ENCODE measurements around the gene EPB41.

- TF ChIP-seq CEBPB (IDR thresholded peaks at IDR 0.05), result no peak
- TF ChIP-seq RCOR1 (IDR thresholded peaks at IDR 0.05; ENCODE audit: low read depth, low read length), result no peak
- no peak for TF ChIP-seq REST (IDR thresholded peaks at IDR 0.05)
- no peak for TF ChIP-seq CTCF (IDR thresholded peaks at IDR 0.05)
- TF ChIP-seq EP300 (IDR thresholded peaks at IDR 0.05), result no peak
- TF ChIP-seq POLR2A (IDR thresholded peaks at IDR 0.05; ENCODE audit: low read length), result no peak
- no peak for TF ChIP-seq KDM1A (IDR thresholded peaks at IDR 0.05; ENCODE audit: low read depth)
- no peak for TF ChIP-seq RFX5 (IDR thresholded peaks at IDR 0.05)
- no peak for TF ChIP-seq MAX (IDR thresholded peaks at IDR 0.05)
- no peak for TF ChIP-seq PHF8 (IDR thresholded peaks at IDR 0.05; ENCODE audit: borderline replicate concordance, low read depth)
- no peak for TF ChIP-seq SMC3 (IDR thresholded peaks at IDR 0.05)
- TF ChIP-seq CHD2 (IDR thresholded peaks at IDR 0.05; ENCODE audit: low read length, partially characterized antibody), result no peak
- no peak for TF ChIP-seq BCL3 (IDR thresholded peaks at IDR 0.05)
- no peak for TF ChIP-seq MAZ (IDR thresholded peaks at IDR 0.05; ENCODE audit: borderline replicate concordance, low read depth, low read length)
These were observed 169.2 kb downstream of the EPB41 start for GRCh38 chr1:29083317-29084195.

Measured in A549 (cell line).